A549 (cell line): ENCODE data around the gene GNB5.

ENCODE experiments used
- ATOH8 ChIP-seq: fragments of 250-450 bp; sonication (Bioruptor Pico); IDR thresholded peaks from 2 replicates; pipeline ENCODE4 v1.5.0; 2020; ENCODE audit warnings: low read depth, mild to moderate bottlenecking, moderate library complexity
- CEBPB ChIP-seq, 2 experiments: fragments of >200 bp in 1 of 2; sonication (Bioruptor Twin) in 1 of 2; formaldehyde crosslinking in 1 of 2; IDR thresholded peaks; 2 replicates each; pipeline ENCODE4 v1.6.1; 2012 to 2016
- CTCF ChIP-seq: fragments of >200 bp; sonication (Bioruptor Twin); formaldehyde crosslinking; IDR thresholded peaks from 3 replicates; pipeline ENCODE4 v1.5.1; 2016
- EP300 ChIP-seq, 2 experiments: fragments of >200 bp; sonication (Bioruptor Twin); formaldehyde crosslinking; IDR thresholded peaks; 2 replicates in 1 of 2; 3 replicates in 1 of 2; pipeline ENCODE4 v1.6.1; 2016 to 2017
- GATA3 ChIP-seq: IDR thresholded peaks from 2 replicates; pipeline ENCODE4 v1.6.1; 2012; ENCODE audit warnings: borderline replicate concordance
- HDAC2 ChIP-seq: fragments of 200-600 bp; sonication (generic); IDR thresholded peaks from 2 replicates; pipeline ENCODE4 v1.6.1; 2016
- MYC ChIP-seq: IDR thresholded peaks from 2 replicates; pipeline ENCODE4 v1.6.1; 2012; ENCODE audit warnings: mild to moderate bottlenecking, inconsistent platforms, low read length, improper control_type of control experiment, borderline replicate concordance
- USF2 ChIP-seq: fragments of 450-650 bp; IDR thresholded peaks from 2 replicates; pipeline ENCODE4 v1.6.1; 2014; ENCODE audit warnings: antibody characterized with exemption
- ZC3H11A ChIP-seq: fragments of 450-650 bp; IDR thresholded peaks from 2 replicates; pipeline ENCODE4 v1.6.1; 2014; ENCODE audit warnings: antibody characterized with exemption, mild to moderate bottlenecking

- TF ChIP-seq CTCF (no peak), EP300 (IDR thresholded peaks at IDR 0.05) (no peak), ZC3H11A (no peak), MYC (no peak), ATOH8 (CRISPR knock-in tag) (no peak), GATA3 (no peak), USF2 (no peak), HDAC2 (no peak), CEBPB (IDR thresholded peaks at IDR 0.05) (no peak)
These were observed 10.2 kb downstream of the GNB5 start for GRCh38 chr15:52180851-52181450.
